GM19240 (cell line): ENCODE results near the gene NEIL1.
"Not testable (repeated sequence)": the region's sequence is repeated elsewhere in the genome, so short reads cannot be mapped to it uniquely, and the experiment has no call there.

Source experiments
- DNase-seq: peaks from one replicate; pipeline ENCODE4 v3.0.0; 2011; ENCODE audit warnings: low spot score; ENCODE audit not compliant: insufficient read length

Gene NEIL1

GRCh38 chr15:75371901-75372688, 25.3 kb downstream of the NEIL1 start:
- DNase-seq: no peak

GRCh38 chr15:75380773-75381172, 33.9 kb downstream of the NEIL1 start:
- DNase-seq: no peak

DNA sequence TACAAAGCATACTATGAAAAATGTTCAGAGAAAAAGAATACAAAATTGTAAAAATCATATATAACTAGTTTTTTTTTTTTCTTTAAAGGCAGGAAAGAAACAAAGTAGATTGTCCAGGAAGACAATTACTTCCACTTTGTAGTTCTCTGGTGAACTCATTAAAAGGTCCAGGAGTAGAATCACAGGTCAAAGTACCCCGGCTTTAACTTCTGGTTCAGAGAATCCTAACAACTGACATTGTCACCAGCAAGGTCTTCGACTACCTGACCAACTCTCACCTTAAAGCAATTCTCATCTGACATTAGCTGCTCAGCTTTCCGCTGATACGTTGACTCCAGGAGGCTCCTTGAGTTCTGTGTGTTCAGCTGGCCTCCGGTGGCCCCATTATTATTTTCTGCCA, 37.1 kb downstream of the NEIL1 start:
- not testable (repeated sequence) for DNase-seq

GRCh38 chr15:75389791-75390382, 43.0 kb downstream of the NEIL1 start:
- DNase-seq: no peak

- DNase-seq: no peak
Measured at GRCh38 chr15:75397494-75397893, 50.7 kb downstream of the NEIL1 start.

DNA sequence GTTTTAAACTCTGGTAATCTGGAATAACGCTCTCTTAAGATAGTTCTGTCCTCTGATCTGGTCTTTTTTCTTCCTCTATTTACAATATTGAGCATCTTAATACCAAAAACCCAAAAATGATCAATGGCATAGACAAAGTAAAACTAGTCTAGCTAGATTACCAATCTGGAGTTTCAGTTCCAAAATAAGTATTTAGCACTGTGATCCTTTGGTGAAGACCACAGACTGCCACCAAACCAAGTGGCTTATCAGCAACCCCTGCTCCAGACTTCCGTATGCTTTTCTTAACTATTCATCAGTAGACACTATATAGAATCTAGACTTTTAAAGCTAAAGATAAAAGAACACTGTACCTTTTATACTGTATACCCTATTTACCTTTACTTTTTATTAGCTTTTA, 57.1 kb downstream of the NEIL1 start:
- DNase-seq: no peak
